ENCODE data around the gene SYCE3.

Gene SYCE3

GRCh38 chr22:50572965-50573364 lies 10.2 kb upstream of the SYCE3 start:
- Histone ChIP-seq H4K12ac (ENCODE audit: low read depth, low read length) (no peak overlapping the region), H3K36me3 (ENCODE audit: control insufficient read depth in 1 of 2, insufficient read depth in 2 of 2, low read length in 2 of 2) (peaks cover 73 to 81% of the 10 kb centered on the region in 2 experiments), H3K18ac (ENCODE audit: low read length) (no peak overlapping the region), H3K79me1 (ENCODE audit: low read length) (no peaks in the 10 kb centered on the region), H3K27ac (ENCODE audit: low read depth, low read length) (no peak overlapping the region), H2BK5ac (ENCODE audit: low read depth, low read length, poor library complexity) (no peak overlapping the region), H3K4ac (ENCODE audit: low read depth, low read length) (no peak overlapping the region), H3K14ac (ENCODE audit: low read length) (no peak overlapping the region), H4K91ac (ENCODE audit: low read depth, low read length) (no peak overlapping the region), H3K4me3 (ENCODE audit: low read depth, low read length) (no peak overlapping the region), H3K23ac (ENCODE audit: low read length) (no peak overlapping the region), H2AK5ac (ENCODE audit: low read length) (no peak overlapping the region), H3K79me2 (ENCODE audit: control insufficient read depth, insufficient read depth, low read length, poor library complexity) (no peaks in the 10 kb centered on the region), H3K4me1 (ENCODE audit: control insufficient read depth in 1 of 2, insufficient read depth in 2 of 2, low read length in 2 of 2) (no peaks in the 10 kb centered on the region), H3K9ac (ENCODE audit: low read length) (no peak overlapping the region), H2AFZ (ENCODE audit: insufficient read depth, low read length, poor library complexity) (no peak overlapping the region), H3K9me3 (ENCODE audit: insufficient read depth, low read depth, low read length) (peaks cover 4% of the 10 kb centered on the region), H3K27me3 (ENCODE audit: insufficient read depth, low read length) (no peaks in the 10 kb centered on the region), H2BK120ac (ENCODE audit: insufficient read depth, low read length, poor library complexity) (no peak overlapping the region), H2BK12ac (ENCODE audit: low read length) (no peak overlapping the region), H4K8ac (ENCODE audit: low read depth, low read length) (no peak overlapping the region), H3K4me2 (ENCODE audit: low read length) (no peak overlapping the region)
- no peak for DNase-seq
- WGBS (ENCODE audit: extremely low coverage, insufficient coverage, insufficient read length): no CpG with 5 or more reads among the region's 11 CpGs

- Histone ChIP-seq H4K91ac (ENCODE audit: low read depth, low read length) (no peak overlapping the region), H3K4ac (ENCODE audit: low read depth, low read length) (no peak overlapping the region), H2BK5ac (ENCODE audit: low read depth, low read length, poor library complexity) (no peak overlapping the region), H3K79me2 (ENCODE audit: control insufficient read depth, insufficient read depth, low read length, poor library complexity) (no peaks in the 10 kb centered on the region), H3K27me3 (ENCODE audit: insufficient read depth, low read length) (no peaks in the 10 kb centered on the region), H3K4me3 (ENCODE audit: low read depth, low read length) (peak overlapping the region; percentile 10), H3K18ac (ENCODE audit: low read length) (no peak overlapping the region), H4K12ac (ENCODE audit: low read depth, low read length) (no peak overlapping the region), H3K27ac (ENCODE audit: low read depth, low read length) (no peak overlapping the region), H2AK5ac (ENCODE audit: low read length) (no peak overlapping the region), H3K4me2 (ENCODE audit: low read length) (no peak overlapping the region), H3K79me1 (ENCODE audit: low read length) (no peaks in the 10 kb centered on the region), H3K14ac (ENCODE audit: low read length) (no peak overlapping the region), H3K23ac (ENCODE audit: low read length) (no peak overlapping the region), H4K8ac (ENCODE audit: low read depth, low read length) (no peak overlapping the region), H2AFZ (ENCODE audit: insufficient read depth, low read length, poor library complexity) (no peak overlapping the region), H2BK12ac (ENCODE audit: low read length) (no peak overlapping the region), H2BK120ac (ENCODE audit: insufficient read depth, low read length, poor library complexity) (no peak overlapping the region), H3K36me3 (ENCODE audit: control insufficient read depth in 1 of 2, insufficient read depth in 2 of 2, low read length in 2 of 2) (peaks cover 66 to 75% of the 10 kb centered on the region in 2 experiments), H3K9ac (ENCODE audit: low read length) (no peak overlapping the region), H3K9me3 (ENCODE audit: insufficient read depth, low read depth, low read length) (peaks cover 4% of the 10 kb centered on the region), H3K4me1 (ENCODE audit: control insufficient read depth in 1 of 2, insufficient read depth in 2 of 2, low read length in 2 of 2) (no peaks in the 10 kb centered on the region)
- no peak for DNase-seq
- no CpG with 5 or more reads among the region's 26 CpGs for WGBS (ENCODE audit: extremely low coverage, insufficient coverage, insufficient read length)
These were observed 8.8 kb upstream of the SYCE3 start for GRCh38 chr22:50571264-50572175.

GRCh38 chr22:50570861-50571260 lies 8.1 kb upstream of the SYCE3 start:
- no peak for DNase-seq
- Histone ChIP-seq H2BK5ac (ENCODE audit: low read depth, low read length, poor library complexity) (no peak overlapping the region), H3K36me3 (ENCODE audit: control insufficient read depth in 1 of 2, insufficient read depth in 2 of 2, low read length in 2 of 2) (peaks cover 64 to 73% of the 10 kb centered on the region in 2 experiments), H4K12ac (ENCODE audit: low read depth, low read length) (no peak overlapping the region), H3K4me3 (ENCODE audit: low read depth, low read length) (no peak overlapping the region), H3K18ac (ENCODE audit: low read length) (no peak overlapping the region), H3K27ac (ENCODE audit: low read depth, low read length) (no peak overlapping the region), H3K23ac (ENCODE audit: low read length) (no peak overlapping the region), H3K14ac (ENCODE audit: low read length) (no peak overlapping the region), H3K4me2 (ENCODE audit: low read length) (no peak overlapping the region), H4K91ac (ENCODE audit: low read depth, low read length) (no peak overlapping the region), H3K9me3 (ENCODE audit: insufficient read depth, low read depth, low read length) (peaks cover 3% of the 10 kb centered on the region), H4K8ac (ENCODE audit: low read depth, low read length) (no peak overlapping the region), H2AK5ac (ENCODE audit: low read length) (no peak overlapping the region), H3K79me2 (ENCODE audit: control insufficient read depth, insufficient read depth, low read length, poor library complexity) (no peaks in the 10 kb centered on the region), H3K79me1 (ENCODE audit: low read length) (no peaks in the 10 kb centered on the region), H2BK12ac (ENCODE audit: low read length) (no peak overlapping the region), H2BK120ac (ENCODE audit: insufficient read depth, low read length, poor library complexity) (no peak overlapping the region), H3K4ac (ENCODE audit: low read depth, low read length) (no peak overlapping the region), H2AFZ (ENCODE audit: insufficient read depth, low read length, poor library complexity) (no peak overlapping the region), H3K4me1 (ENCODE audit: control insufficient read depth in 1 of 2, insufficient read depth in 2 of 2, low read length in 2 of 2) (no peaks in the 10 kb centered on the region), H3K9ac (ENCODE audit: low read length) (no peak overlapping the region), H3K27me3 (ENCODE audit: insufficient read depth, low read length) (no peaks in the 10 kb centered on the region)
- no CpG with 5 or more reads among the region's 12 CpGs for WGBS (ENCODE audit: extremely low coverage, insufficient coverage, insufficient read length)

GRCh38 chr22:50569896-50570535 lies 7.3 kb upstream of the SYCE3 start:
- peak overlapping the region; percentile 3 for H3K4me3 ChIP-seq (ENCODE audit: low read depth, low read length)
- H3K4ac ChIP-seq (ENCODE audit: low read depth, low read length): no peak overlapping the region
- H3K36me3 ChIP-seq (ENCODE audit: control insufficient read depth in 1 of 2, insufficient read depth in 2 of 2, low read length in 2 of 2): peaks cover 64 to 67% of the 10 kb centered on the region in 2 experiments
- no peak overlapping the region for H2AFZ ChIP-seq (ENCODE audit: insufficient read depth, low read length, poor library complexity)
- no peak overlapping the region for H3K9ac ChIP-seq (ENCODE audit: low read length)
- H3K23ac ChIP-seq (ENCODE audit: low read length): no peak overlapping the region
- no peaks in the 10 kb centered on the region for H3K27me3 ChIP-seq (ENCODE audit: insufficient read depth, low read length)
- no CpG with 5 or more reads among the region's 13 CpGs for WGBS (ENCODE audit: extremely low coverage, insufficient coverage, insufficient read length)
- no peak overlapping the region for H2BK5ac ChIP-seq (ENCODE audit: low read depth, low read length, poor library complexity)
- no peak overlapping the region for H3K4me2 ChIP-seq (ENCODE audit: low read length)
- H3K79me1 ChIP-seq (ENCODE audit: low read length): no peaks in the 10 kb centered on the region
- DNase-seq: peak; percentile 49 to 65
- no peak overlapping the region for H4K12ac ChIP-seq (ENCODE audit: low read depth, low read length)
- H3K14ac ChIP-seq (ENCODE audit: low read length): no peak overlapping the region
- no peak overlapping the region for H3K27ac ChIP-seq (ENCODE audit: low read depth, low read length)
- H3K4me1 ChIP-seq (ENCODE audit: control insufficient read depth in 1 of 2, insufficient read depth in 2 of 2, low read length in 2 of 2): no peaks in the 10 kb centered on the region
- no peak overlapping the region for H4K91ac ChIP-seq (ENCODE audit: low read depth, low read length)
- H4K8ac ChIP-seq (ENCODE audit: low read depth, low read length): no peak overlapping the region
- H2AK5ac ChIP-seq (ENCODE audit: low read length): no peak overlapping the region
- no peak overlapping the region for H3K18ac ChIP-seq (ENCODE audit: low read length)
- H3K9me3 ChIP-seq (ENCODE audit: insufficient read depth, low read depth, low read length): peaks cover 2% of the 10 kb centered on the region
- H2BK120ac ChIP-seq (ENCODE audit: insufficient read depth, low read length, poor library complexity): no peak overlapping the region
- no peaks in the 10 kb centered on the region for H3K79me2 ChIP-seq (ENCODE audit: control insufficient read depth, insufficient read depth, low read length, poor library complexity)
- H2BK12ac ChIP-seq (ENCODE audit: low read length): no peak overlapping the region

All from trophoblast cell (in vitro differentiated cells and primary cell).